ENCODE results near the gene PKNOX2.

- no peak for TF ChIP-seq CTCF (IDR thresholded peaks at IDR 0.05 in 8 of 11, conservative IDR thresholded peaks at IDR 0.05 in 3 of 11)
- TF ChIP-seq POLR2A (IDR thresholded peaks at IDR 0.05): no peak
- TF ChIP-seq POLR2AphosphoS5 (IDR thresholded peaks at IDR 0.05): no peak
Observed at GRCh38 chr11:125331357-125332035, 166.9 kb downstream of the PKNOX2 start.
